Thyroid gland (tissue), 4 donors: ENCODE measurements around the gene FRAS1. TPM values are rescaled to one million over a fixed set of nuclear protein-coding genes. Genes with fewer than 3 reads are reported as not detected.
"Not testable (repeated sequence)": the region's sequence is repeated elsewhere in the genome, so short reads cannot be mapped to it uniquely, and the experiment has no call there.

Experiments used
- DNase-seq, 2 donors: peaks; one replicate each; pipeline ENCODE4 v3.0.0-alpha.2; 2019
- H3K27ac ChIP-seq, 3 donors: fragments of 200-600 bp; sonication (generic); 1 replicate in 2 of 3; 2 replicates in 1 of 3; pipeline ENCODE4 v1.5.1; 2016 to 2019; ENCODE audit warnings: mild to moderate bottlenecking in 1 of 3, moderate library complexity in 1 of 3
- H3K27me3 ChIP-seq: fragments of 200-600 bp; sonication (generic); one replicate; pipeline ENCODE4 v1.5.1; 2019
- H3K36me3 ChIP-seq, 2 donors: fragments of 200-600 bp; sonication (generic); one replicate each; pipeline ENCODE4 v1.5.1; 2016 to 2019
- H3K4me1 ChIP-seq, 2 donors: fragments of 200-600 bp; sonication (generic); one replicate each; pipeline ENCODE4 v1.5.1; 2017 to 2019
- H3K4me3 ChIP-seq, 3 donors: fragments of 200-600 bp; sonication (generic); replicated peaks in 1 of 3; 1 replicate in 2 of 3; 2 replicates in 1 of 3; pipeline ENCODE4 v1.5.1; 2016; ENCODE audit warnings: mild to moderate bottlenecking in 1 of 3
- H3K9me3 ChIP-seq: fragments of 200-600 bp; sonication (generic); one replicate; pipeline ENCODE4 v1.5.1; 2017
- POLR2A ChIP-seq, 2 donors: fragments of 450-650 bp; IDR thresholded peaks; one replicate each; pipeline ENCODE4 v1.6.1; 2017; ENCODE audit warnings: antibody characterized with exemption in 2 of 2, mild to moderate bottlenecking in 2 of 2, moderate library complexity in 1 of 2
- WGBS, 2 donors: methylation state at CpG; one replicate each; pipeline ENCODE4 v1.1.5; 2017; 5-methylcytosine and 5-hydroxymethylcytosine counted together
- intact Hi-C: fragments of 100-400 bp; cut with DNase I; formaldehyde crosslinking; loops from one replicate; pipeline ENCODE4 v1.15.1; 2023
- total RNA-seq, 4 donors: library from RNA; depleted of rRNA; stranded (reverse); fragments of >200 nt; gene quantifications; one replicate each; pipeline ENCODE4 v1.2.3, GENCODE V29; 2016
- TF ChIP-seq, protein P1 (sequence below), 6 experiments: fragments of 200-600 bp in 3 of 6; fragments of 450-650 bp in 3 of 6; sonication (generic) in 3 of 6; IDR thresholded peaks; one replicate each; pipeline ENCODE4 v1.5.1; 2016 to 2019; ENCODE audit warnings: antibody characterized with exemption in 6 of 6, mild to moderate bottlenecking in 2 of 6, inconsistent platforms in 1 of 6, moderate library complexity in 1 of 6

Gene FRAS1
- total RNA-seq, 4 donors from 2014 or later = 25.4 to 42.3 (median 31.7) TPM

GRCh38 chr4:78171482-78171881, 114.4 kb downstream of the FRAS1 start:
- DNase-seq = no peak
- Histone ChIP-seq H3K4me3 (no peak overlapping the region), H3K36me3 (no peaks in the 10 kb centered on the region), H3K27ac (no peak overlapping the region), H3K27me3 (no peaks in the 10 kb centered on the region), H3K9me3 (no peaks in the 10 kb centered on the region), H3K4me1 (peaks cover 5% of the 10 kb centered on the region in 2 donors)
- WGBS, 2 donors = 81 to 83% methylated on average over 6 of the region's 6 CpGs
- TF ChIP-seq, protein P1, sequence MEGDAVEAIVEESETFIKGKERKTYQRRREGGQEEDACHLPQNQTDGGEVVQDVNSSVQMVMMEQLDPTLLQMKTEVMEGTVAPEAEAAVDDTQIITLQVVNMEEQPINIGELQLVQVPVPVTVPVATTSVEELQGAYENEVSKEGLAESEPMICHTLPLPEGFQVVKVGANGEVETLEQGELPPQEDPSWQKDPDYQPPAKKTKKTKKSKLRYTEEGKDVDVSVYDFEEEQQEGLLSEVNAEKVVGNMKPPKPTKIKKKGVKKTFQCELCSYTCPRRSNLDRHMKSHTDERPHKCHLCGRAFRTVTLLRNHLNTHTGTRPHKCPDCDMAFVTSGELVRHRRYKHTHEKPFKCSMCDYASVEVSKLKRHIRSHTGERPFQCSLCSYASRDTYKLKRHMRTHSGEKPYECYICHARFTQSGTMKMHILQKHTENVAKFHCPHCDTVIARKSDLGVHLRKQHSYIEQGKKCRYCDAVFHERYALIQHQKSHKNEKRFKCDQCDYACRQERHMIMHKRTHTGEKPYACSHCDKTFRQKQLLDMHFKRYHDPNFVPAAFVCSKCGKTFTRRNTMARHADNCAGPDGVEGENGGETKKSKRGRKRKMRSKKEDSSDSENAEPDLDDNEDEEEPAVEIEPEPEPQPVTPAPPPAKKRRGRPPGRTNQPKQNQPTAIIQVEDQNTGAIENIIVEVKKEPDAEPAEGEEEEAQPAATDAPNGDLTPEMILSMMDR (IDR thresholded peaks at IDR 0.05) = no peak
- no peak for TF ChIP-seq POLR2A (IDR thresholded peaks at IDR 0.05)
- intact Hi-C loops = no loop called here

GRCh38 chr4:78174891-78175290, 117.8 kb downstream of the FRAS1 start:
- Histone ChIP-seq H3K36me3 (no peaks in the 10 kb centered on the region), H3K27me3 (no peaks in the 10 kb centered on the region), H3K27ac (no peak overlapping the region), H3K4me1 (peaks cover 6 to 8% of the 10 kb centered on the region in 2 donors), H3K9me3 (no peaks in the 10 kb centered on the region), H3K4me3 (no peak overlapping the region)
- TF ChIP-seq, protein P1 (IDR thresholded peaks at IDR 0.05) = no peak
- TF ChIP-seq POLR2A (IDR thresholded peaks at IDR 0.05) = no peak
- 83 to 86% methylated on average over 5 of the region's 5 CpGs for WGBS, 2 donors
- intact Hi-C loops = no loop called here
- no peak for DNase-seq

- no peak overlapping the region for H3K4me3 ChIP-seq
- H3K27ac ChIP-seq = no peak overlapping the region
- intact Hi-C loops = no loop called here
- 39 to 53% methylated on average over 2 of the region's 2 CpGs for WGBS, 2 donors
- no peaks in the 10 kb centered on the region for H3K36me3 ChIP-seq
- no peaks in the 10 kb centered on the region for H3K9me3 ChIP-seq
- no peaks in the 10 kb centered on the region for H3K27me3 ChIP-seq
- TF ChIP-seq, protein P1 (IDR thresholded peaks at IDR 0.05) = no peak
- no peak for DNase-seq
- H3K4me1 ChIP-seq = peaks cover 6 to 8% of the 10 kb centered on the region in 2 donors
These were observed 122.1 kb downstream of the FRAS1 start for GRCh38 chr4:78179196-78179595.

- H3K36me3 ChIP-seq, H3K27ac ChIP-seq, H3K4me3 ChIP-seq, H3K9me3 ChIP-seq, H3K27me3 ChIP-seq, DNase-seq, intact Hi-C loops: not testable (repeated sequence)
- H3K4me1 ChIP-seq = peaks cover under 1 to 13% of the 10 kb centered on the region in 2 donors
- WGBS, 2 donors = 98% methylated on average over 36 of the region's 36 CpGs
These were observed 124.6 kb downstream of the FRAS1 start for GRCh38 chr4:78181681-78182234.

GRCh38 chr4:78184584-78184983, 127.5 kb downstream of the FRAS1 start:
- no peak overlapping the region for H3K27ac ChIP-seq
- H3K27me3 ChIP-seq = no peaks in the 10 kb centered on the region
- H3K9me3 ChIP-seq = no peaks in the 10 kb centered on the region
- H3K4me1 ChIP-seq = peaks cover 0 to 15% of the 10 kb centered on the region in 2 donors
- H3K36me3 ChIP-seq = no peaks in the 10 kb centered on the region
- DNase-seq = no peak
- H3K4me3 ChIP-seq = no peak overlapping the region
- intact Hi-C loops = no loop called here
- TF ChIP-seq POLR2A (IDR thresholded peaks at IDR 0.05) = no peak
- TF ChIP-seq, protein P1 (IDR thresholded peaks at IDR 0.05) = no peak

DNA sequence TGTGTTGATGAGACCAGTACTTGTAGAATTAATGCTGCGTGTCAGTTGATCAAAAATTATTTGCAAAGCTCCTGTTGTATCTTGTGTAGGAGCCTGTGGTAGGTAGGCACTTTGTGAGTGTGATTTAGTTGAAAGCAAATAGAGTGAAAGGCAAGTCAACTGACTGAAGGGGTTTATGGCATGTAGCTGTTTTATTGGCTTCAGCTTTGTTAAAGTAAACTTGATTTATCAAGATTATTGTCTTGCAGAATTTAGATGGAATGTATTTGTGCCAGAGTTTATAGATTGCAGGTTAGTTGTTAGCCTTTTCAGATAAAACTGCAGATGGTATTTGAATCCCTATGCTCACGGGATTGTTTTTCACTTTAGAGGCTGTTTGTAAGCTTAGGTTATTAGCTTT, 128.0 kb downstream of the FRAS1 start:
- H3K27ac ChIP-seq = no peak overlapping the region
- DNase-seq = no peak
- peaks cover 0 to 15% of the 10 kb centered on the region in 2 donors for H3K4me1 ChIP-seq
- WGBS, 2 donors = 91 to 92% methylated on average over 2 of the region's 2 CpGs
- intact Hi-C loops = no loop called here
- H3K9me3 ChIP-seq = no peaks in the 10 kb centered on the region
- H3K27me3 ChIP-seq = no peaks in the 10 kb centered on the region
- no peak overlapping the region for H3K4me3 ChIP-seq
- no peaks in the 10 kb centered on the region for H3K36me3 ChIP-seq
- no peak for TF ChIP-seq POLR2A (IDR thresholded peaks at IDR 0.05)
- TF ChIP-seq, protein P1 (IDR thresholded peaks at IDR 0.05) = no peak
